DOHH2 (cell line): ENCODE data around the gene TMCC1.
A peak's percentile ranks its signal among the peaks of the same experiment; 100 is the strongest.

Experiments used
- EZH2phosphoT487 ChIP-seq: fragments of 200-600 bp; sonication (generic); IDR thresholded peaks from 2 replicates; pipeline ENCODE4 v1.6.1; 2017; ENCODE audit warnings: borderline replicate concordance, mild to moderate bottlenecking, antibody characterized with exemption, low read length, moderate library complexity, mixed read lengths
- TF ChIP-seq, protein P1 (sequence below): fragments of 200-600 bp; sonication (generic); IDR thresholded peaks from one replicate; pipeline ENCODE4 v1.5.1; 2014; ENCODE audit warnings: antibody characterized with exemption, mild to moderate bottlenecking, low read depth, low read length; ENCODE audit not compliant: poor library complexity, severe bottlenecking

DNA sequence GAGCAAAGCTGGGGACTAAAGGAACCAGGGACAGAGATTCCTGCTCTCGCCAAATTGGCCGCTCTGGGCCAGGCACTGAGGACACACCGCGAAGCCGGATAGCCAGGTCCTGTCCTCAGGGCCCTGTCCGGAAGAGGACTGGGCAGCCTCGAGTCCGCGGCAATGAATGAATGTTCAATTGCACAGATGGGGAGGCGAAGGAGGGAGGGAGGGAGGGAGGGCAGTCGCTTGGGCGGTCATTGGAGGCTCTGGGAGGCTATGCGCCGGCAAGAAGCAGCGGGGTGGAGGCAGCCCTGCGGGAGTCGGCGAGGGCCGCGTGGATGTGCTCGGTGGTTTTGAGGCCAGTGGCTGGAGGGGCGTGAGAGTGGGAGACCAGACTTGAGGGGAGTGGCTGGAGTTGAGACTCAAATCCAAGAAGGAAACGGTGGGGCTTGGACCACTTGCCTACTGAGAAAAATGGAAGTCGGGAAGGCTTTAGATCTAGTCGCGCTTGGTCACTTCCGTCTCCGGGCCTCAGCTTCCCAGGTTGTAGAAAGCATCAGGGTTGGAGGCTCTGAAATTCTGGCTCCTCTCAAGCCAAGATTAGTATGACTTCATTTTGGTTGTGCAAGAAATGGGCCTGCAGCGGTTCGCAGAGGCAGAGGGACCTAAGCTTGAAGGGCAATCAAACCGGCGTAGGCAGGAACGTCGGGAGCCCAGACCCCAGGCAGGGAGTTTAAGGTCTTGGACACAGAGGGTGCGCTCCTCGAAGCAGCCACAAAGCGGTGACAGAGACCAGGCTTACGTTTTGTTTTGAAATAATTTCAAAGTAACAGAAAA, 266.0 kb downstream of the TMCC1 start:
- TF ChIP-seq, protein P1, sequence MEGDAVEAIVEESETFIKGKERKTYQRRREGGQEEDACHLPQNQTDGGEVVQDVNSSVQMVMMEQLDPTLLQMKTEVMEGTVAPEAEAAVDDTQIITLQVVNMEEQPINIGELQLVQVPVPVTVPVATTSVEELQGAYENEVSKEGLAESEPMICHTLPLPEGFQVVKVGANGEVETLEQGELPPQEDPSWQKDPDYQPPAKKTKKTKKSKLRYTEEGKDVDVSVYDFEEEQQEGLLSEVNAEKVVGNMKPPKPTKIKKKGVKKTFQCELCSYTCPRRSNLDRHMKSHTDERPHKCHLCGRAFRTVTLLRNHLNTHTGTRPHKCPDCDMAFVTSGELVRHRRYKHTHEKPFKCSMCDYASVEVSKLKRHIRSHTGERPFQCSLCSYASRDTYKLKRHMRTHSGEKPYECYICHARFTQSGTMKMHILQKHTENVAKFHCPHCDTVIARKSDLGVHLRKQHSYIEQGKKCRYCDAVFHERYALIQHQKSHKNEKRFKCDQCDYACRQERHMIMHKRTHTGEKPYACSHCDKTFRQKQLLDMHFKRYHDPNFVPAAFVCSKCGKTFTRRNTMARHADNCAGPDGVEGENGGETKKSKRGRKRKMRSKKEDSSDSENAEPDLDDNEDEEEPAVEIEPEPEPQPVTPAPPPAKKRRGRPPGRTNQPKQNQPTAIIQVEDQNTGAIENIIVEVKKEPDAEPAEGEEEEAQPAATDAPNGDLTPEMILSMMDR = peak; percentile 77
- no peak for TF ChIP-seq EZH2phosphoT487
